HG03378 (cell line): ENCODE measurements around the gene MIGA1.
"Not testable (repeated sequence)": the region's sequence is repeated elsewhere in the genome, so short reads cannot be mapped to it uniquely, and the experiment has no call there.

Source experiments
- ATAC-seq: cut with Tn5 transposase; IDR thresholded peaks from one replicate; pipeline ENCODE4 v1.9.1; 2021; ENCODE audit warnings: mild to moderate bottlenecking, moderate library complexity; ENCODE audit not compliant: unreplicated experiment

The MIGA1 gene

GRCh38 chr1:77796695-77797405 lies 17.4 kb downstream of the MIGA1 start:
- ATAC-seq, result no peak

DNA sequence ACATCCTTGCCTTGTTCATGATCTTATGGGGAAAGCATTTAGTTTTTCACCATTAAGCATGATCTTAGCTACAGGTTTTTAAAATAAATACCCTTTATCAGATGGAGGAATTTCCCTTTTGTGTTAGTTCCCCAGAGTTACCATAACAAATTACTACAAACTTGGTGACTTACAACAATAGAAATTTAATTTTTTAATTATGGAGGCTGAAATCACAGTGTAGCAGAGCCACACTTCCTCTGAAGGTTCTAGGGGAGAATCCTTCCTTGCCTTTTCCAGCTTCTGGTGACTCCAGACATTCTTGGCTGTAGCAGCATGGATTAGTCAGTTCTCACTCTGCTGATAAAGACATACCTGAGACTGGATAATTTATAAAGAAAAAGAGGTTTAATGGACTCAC lies 18.5 kb downstream of the MIGA1 start:
- ATAC-seq, result no peak

GRCh38 chr1:77802026-77802425 lies 22.6 kb downstream of the MIGA1 start:
- ATAC-seq, result no peak

DNA sequence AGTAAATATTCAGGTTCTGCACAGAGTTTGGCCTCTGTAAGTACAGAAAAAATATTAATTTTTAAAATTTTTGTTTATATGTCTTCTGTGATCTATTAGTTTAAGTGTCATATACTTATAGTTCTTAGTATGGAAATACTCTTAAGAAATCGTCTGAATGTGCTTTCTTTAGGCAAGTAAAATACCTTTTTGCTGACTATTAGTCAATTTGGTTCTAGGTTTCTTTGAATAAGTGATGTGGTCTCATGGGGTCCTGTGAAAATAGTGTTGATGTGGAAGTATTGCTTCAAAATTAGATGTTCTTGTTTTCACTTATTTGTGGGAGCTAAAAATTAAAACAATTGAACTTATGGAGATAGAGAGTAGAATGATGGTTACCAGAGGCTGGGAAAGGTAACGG lies 23.9 kb downstream of the MIGA1 start:
- ATAC-seq, result no peak

DNA sequence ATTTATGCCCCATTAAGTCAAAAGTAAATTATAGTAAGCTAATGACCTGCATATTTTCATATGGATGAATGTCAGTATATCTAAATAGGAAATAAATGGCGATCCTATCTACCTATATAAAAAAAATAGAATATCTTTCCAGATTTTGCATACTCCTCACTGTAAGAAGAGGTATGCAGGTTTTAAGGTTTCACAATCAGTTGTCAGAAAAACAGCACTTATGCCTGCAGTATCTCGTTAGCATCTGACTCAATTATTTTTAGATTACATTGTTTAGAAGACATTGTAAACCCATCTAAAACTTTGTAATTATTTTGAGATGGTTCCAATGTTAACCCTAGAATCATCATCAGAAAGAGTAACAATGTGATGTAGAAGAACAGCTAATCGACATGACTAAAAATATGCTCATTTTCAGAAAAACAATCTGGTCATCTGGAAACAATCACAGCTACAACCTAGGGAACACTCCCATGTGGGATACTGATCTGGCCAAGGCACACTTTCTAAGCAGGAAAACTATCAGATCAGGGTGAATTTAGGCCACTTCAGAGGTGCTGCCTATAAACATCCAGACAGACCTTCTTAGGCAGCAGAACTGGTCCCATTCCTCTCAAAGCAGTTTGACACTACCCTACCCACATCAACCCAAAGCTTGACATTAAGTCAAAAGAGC lies 30.5 kb downstream of the MIGA1 start:
- ATAC-seq, result not testable (repeated sequence)

DNA sequence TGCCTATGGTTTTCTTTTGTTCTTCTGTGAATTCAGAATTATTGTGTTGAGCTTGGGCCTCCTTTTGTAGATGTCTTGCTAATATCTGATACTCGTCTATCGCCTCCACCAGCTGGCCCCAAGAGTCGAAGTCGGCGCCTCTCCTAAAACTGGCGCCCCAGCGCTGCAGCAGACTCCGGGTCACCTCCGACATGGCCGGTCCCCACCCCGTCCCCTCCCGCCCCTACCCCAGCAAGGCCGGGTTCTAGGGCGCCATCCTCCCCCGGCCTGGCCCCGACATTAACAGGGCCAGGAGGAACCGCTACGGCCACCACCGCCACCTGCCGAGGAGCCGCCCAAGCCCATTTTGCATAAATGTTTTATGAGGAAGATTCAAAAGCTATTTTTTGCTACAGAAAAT lies 32.1 kb downstream of the MIGA1 start:
- ATAC-seq, result not testable (repeated sequence)

DNA sequence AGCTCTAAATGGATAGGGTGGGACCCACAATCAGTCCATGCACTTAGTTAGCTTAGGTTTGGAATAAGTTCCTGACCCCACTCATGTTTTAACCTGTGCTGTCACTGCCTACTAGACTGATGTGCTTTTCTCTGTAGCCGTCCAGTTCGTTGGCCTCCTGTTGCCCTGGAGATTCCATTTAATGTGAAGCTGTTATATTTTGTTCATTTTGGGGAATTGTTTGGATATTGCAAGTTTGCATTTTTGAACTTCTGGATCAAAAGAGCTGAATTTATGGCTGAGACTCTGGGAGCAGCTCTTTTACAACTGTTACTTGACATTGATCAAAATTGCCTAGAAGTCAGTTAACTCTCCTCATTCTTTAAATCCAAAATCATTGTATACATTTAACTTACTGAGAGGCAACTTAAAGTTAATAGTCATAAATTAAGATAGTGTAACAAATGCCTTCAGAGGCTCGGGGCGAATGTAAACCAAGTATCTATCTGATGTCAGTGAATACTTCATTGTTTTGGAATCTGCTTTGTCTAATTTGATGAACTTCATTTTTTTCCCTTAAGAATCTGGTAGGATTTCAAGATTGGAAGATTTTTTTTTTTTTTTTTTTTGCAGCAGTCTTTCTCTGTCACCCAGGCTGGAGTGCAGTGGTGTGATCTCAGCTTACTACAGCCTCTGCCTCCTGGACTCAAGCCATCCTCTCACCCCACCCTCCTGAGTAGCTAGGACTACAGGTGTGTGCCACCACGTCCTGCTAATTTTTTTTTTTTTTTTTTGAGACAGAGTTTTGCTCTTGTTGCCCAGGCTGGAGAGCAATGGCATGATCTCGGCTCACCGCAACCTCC lies 38.1 kb downstream of the MIGA1 start:
- ATAC-seq, result no peak

DNA sequence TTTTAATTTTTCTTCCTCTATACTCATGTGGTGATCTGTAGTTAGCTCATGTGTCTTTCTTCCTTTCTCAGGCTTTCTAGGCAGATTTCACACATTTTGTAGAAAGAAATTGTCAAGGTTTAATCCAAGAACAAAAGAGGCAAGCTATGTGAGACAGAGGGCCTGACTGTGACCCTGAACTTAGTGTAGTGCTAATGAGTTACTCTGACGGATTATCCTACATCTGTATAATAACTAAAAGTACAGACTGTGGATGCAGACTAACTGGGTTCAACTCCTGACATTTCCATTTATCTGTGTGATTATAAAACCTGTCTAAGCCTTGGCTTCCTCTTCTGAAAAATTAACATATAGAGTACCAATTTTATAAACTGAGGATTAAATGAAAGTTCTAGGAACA lies 40.7 kb downstream of the MIGA1 start:
- no peak for ATAC-seq

GRCh38 chr1:77824079-77824478 lies 44.6 kb downstream of the MIGA1 start:
- ATAC-seq, result no peak

GRCh38 chr1:77824694-77825093 lies 45.2 kb downstream of the MIGA1 start:
- no peak for ATAC-seq

DNA sequence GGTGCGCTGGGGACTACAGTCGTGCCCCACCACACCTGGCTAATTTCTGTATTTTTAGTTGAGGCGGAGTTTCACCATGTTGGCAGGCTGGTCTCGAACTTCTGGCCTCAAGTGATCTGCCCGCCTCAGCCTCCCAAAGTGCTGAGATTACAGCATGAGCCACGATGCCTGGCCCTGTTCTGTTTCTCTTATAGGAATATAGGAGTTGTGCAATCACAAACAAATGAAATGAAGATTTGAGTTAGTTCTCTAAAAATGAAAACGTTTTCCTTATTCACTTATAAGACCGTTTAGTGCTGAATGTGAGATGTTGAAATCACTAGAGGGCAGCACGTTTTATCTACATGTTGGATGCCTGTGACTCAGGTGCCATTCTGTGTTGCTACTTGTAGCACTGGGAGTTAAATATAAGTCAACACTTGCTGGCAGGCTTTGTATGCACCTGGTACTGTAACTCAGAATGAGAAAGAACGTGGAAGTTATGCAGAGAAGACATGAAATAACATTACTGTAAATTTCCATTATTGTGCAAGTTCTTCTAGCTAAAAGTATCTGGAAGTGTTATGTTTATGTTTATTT lies 45.8 kb downstream of the MIGA1 start:
- no peak for ATAC-seq

- ATAC-seq, result not testable (repeated sequence)
Measured at GRCh38 chr1:77826851-77827250, 47.4 kb downstream of the MIGA1 start.

GRCh38 chr1:77828098-77828497 lies 48.6 kb downstream of the MIGA1 start:
- no peak for ATAC-seq

DNA sequence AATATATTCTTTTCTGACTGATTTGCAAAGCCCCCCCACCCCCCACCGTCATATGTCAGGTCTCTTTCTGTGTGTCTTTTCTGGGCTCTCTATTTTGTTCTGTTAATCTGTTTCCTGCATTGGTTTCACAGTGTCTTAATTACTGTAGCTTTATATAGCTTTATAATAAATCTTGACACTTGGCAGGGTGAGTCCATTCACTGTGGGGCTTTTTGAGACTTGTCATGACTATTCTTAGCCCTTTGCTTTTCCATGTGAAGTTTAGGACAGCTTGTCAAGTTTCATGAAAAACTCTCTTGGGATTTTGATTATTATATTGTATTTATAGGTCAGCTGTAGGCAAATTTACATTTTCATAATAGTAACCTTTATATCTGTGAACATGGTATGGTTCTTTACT lies 50.4 kb downstream of the MIGA1 start:
- ATAC-seq, result no peak

DNA sequence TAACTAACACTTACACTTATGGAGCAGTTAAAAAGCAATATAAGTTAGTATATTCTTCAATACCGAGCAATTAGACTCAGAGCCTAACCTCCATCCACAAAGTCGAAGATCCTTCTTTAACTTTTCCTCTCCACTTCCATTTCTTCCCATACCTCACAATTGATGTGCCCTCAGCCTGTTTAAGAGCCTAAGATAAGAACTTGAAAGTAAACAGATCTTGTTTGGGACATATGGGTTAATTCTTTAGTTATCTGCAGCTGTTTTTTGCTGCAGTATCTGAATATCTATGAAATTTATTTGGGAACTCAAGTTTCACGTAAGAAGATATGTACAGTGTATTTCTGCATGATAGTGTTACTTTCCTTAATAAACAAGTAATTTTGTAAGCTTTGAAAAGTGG lies 51.5 kb downstream of the MIGA1 start:
- no peak for ATAC-seq

GRCh38 chr1:77831566-77831965 lies 52.1 kb downstream of the MIGA1 start:
- ATAC-seq, result no peak

DNA sequence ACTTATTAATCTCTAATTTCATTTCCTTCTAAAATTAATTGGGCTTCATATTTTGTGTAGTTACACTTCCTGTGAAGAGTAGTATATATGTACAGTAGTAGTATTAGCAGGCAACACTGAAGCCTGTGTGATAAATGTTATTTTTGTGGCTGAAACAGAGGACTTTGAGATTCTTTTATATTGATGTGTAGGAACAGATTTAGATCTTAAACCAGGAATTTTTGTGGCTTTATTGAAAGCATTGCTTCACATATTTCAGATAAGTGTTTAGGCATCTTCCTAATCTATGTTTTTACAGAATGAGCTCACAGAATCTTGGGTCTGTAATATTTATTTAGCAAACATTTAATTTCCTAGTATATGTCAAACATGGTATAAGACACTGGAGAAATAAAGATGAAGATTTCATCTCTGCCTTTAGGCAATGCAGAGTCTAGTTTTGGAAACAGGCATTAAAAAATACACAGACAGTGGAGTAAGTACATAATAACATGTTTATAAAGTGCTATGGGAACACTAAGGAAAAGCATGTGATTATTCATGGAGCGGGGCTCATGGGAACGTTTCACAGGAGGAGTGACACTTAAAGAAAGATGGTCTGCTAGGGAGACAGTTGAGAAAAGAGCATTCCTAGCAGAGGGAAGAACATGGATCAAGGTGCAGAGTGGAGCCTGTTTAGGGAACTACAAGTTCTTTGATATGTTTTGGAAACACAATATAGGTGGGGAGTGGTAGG lies 52.7 kb downstream of the MIGA1 start:
- no peak for ATAC-seq

- no peak for ATAC-seq
Measured at GRCh38 chr1:77832901-77833300, 53.5 kb downstream of the MIGA1 start.

GRCh38 chr1:77833521-77834100 lies 54.2 kb downstream of the MIGA1 start:
- no peak for ATAC-seq

- no peak for ATAC-seq
Measured at GRCh38 chr1:77834771-77835334, 55.4 kb downstream of the MIGA1 start.
